ENCODE data around the gene AAK1. TPM values are rescaled to one million over a fixed set of nuclear protein-coding genes. Genes with fewer than 3 reads are reported as not detected.
"Not testable (repeated sequence)": the region's sequence is repeated elsewhere in the genome, so short reads cannot be mapped to it uniquely, and the experiment has no call there.

AAK1 gene
- total RNA-seq, 1 donor from 2014 or later, result 20.8 TPM

GRCh38 chr2:69652206-69652605, 8.7 kb upstream of the AAK1 start:
- DNase-seq (ENCODE audit: low spot score), result no peak
- Histone ChIP-seq H4K20me1 (ENCODE audit: low read depth) (no peaks in the 10 kb centered on the region), H3K4me3 (no peak overlapping the region), H3K27me3 (no peaks in the 10 kb centered on the region), H3K27ac (no peak overlapping the region), H3K4me2 (no peak overlapping the region), H3F3A (ENCODE audit: low read depth) (no peaks in the 10 kb centered on the region), H3K9me3 (ENCODE audit: low read depth) (no peaks in the 10 kb centered on the region), H3K36me3 (no peaks in the 10 kb centered on the region), H3K4me1 (no peaks in the 10 kb centered on the region), H3K79me2 (ENCODE audit: low read depth) (no peaks in the 10 kb centered on the region), H2AFZ (replicated peaks) (no peak overlapping the region), H3K9ac (no peak overlapping the region)
- Mint-ChIP-seq H3K9me3 (no peaks in the 10 kb centered on the region), H3K27me3 (ENCODE audit: insufficient read depth, low read depth) (peaks cover 2% of the 10 kb centered on the region), H3K27ac (no peak overlapping the region), H3K36me3 (no peaks in the 10 kb centered on the region), H3K4me1 (no peaks in the 10 kb centered on the region), H3K4me3 (no peak overlapping the region)
- TF ChIP-seq EZH2 (IDR thresholded peaks at IDR 0.05) (no peak), EZH2phosphoT487 (IDR thresholded peaks at IDR 0.05) (no peak), CTCF (IDR thresholded peaks at IDR 0.05) (no peak)

GRCh38 chr2:69647196-69647595, 3.7 kb upstream of the AAK1 start:
- peaks cover 21% of the 10 kb centered on the region for H3F3A ChIP-seq (ENCODE audit: low read depth)
- H3K27ac Mint-ChIP-seq; H3K4me2 ChIP-seq; H3K4me1 ChIP-seq; H3K27me3 ChIP-seq; H2AFZ ChIP-seq (replicated peaks); DNase-seq (ENCODE audit: low spot score); H3K36me3 Mint-ChIP-seq; H3K9me3 ChIP-seq (ENCODE audit: low read depth); H3K9me3 Mint-ChIP-seq; H3K36me3 ChIP-seq; H4K20me1 ChIP-seq (ENCODE audit: low read depth); H3K27ac ChIP-seq; H3K4me3 ChIP-seq; H3K79me2 ChIP-seq (ENCODE audit: low read depth); H3K27me3 Mint-ChIP-seq (ENCODE audit: insufficient read depth, low read depth); H3K9ac ChIP-seq: not testable (repeated sequence)
- peaks cover 14% of the 10 kb centered on the region for H3K4me1 Mint-ChIP-seq
- H3K4me3 Mint-ChIP-seq, result peak overlapping the region; percentile 11

- Histone ChIP-seq H2AFZ (replicated peaks) (no peak overlapping the region), H3K9me3 (ENCODE audit: low read depth) (no peaks in the 10 kb centered on the region), H4K20me1 (ENCODE audit: low read depth) (no peaks in the 10 kb centered on the region), H3K4me1 (peaks cover 13% of the 10 kb centered on the region), H3F3A (ENCODE audit: low read depth) (peaks cover 21% of the 10 kb centered on the region), H3K27me3 (peaks cover 5% of the 10 kb centered on the region), H3K27ac (no peak overlapping the region), H3K79me2 (ENCODE audit: low read depth) (peaks cover 12% of the 10 kb centered on the region), H3K4me2 (no peak overlapping the region), H3K36me3 (no peaks in the 10 kb centered on the region), H3K9ac (no peak overlapping the region), H3K4me3 (no peak overlapping the region)
- no peaks in the 10 kb centered on the region for H3K9me3 Mint-ChIP-seq
- H3K4me3 Mint-ChIP-seq, result peak overlapping the region; percentile 11
- peaks cover 6% of the 10 kb centered on the region for H3K27me3 Mint-ChIP-seq (ENCODE audit: insufficient read depth, low read depth)
- peaks cover 17% of the 10 kb centered on the region for H3K4me1 Mint-ChIP-seq
- DNase-seq (ENCODE audit: low spot score), result no peak
- H3K36me3 Mint-ChIP-seq, result no peaks in the 10 kb centered on the region
- TF ChIP-seq EZH2 (IDR thresholded peaks at IDR 0.05) (no peak), CTCF (IDR thresholded peaks at IDR 0.05) (no peak), EZH2phosphoT487 (IDR thresholded peaks at IDR 0.05) (no peak)
- H3K27ac Mint-ChIP-seq, result no peak overlapping the region
Measured at GRCh38 chr2:69646714-69647113, 3.2 kb upstream of the AAK1 start.

GRCh38 chr2:69645921-69646320, 2.4 kb upstream of the AAK1 start:
- peaks cover 21% of the 10 kb centered on the region for H3F3A ChIP-seq (ENCODE audit: low read depth)
- H4K20me1 ChIP-seq (ENCODE audit: low read depth), result no peaks in the 10 kb centered on the region
- no peak overlapping the region for H3K9ac ChIP-seq
- no peak overlapping the region for H2AFZ ChIP-seq (replicated peaks)
- H3K79me2 ChIP-seq (ENCODE audit: low read depth), result peaks cover 20% of the 10 kb centered on the region
- H3K9me3 Mint-ChIP-seq, result no peaks in the 10 kb centered on the region
- H3K27ac ChIP-seq, result no peak overlapping the region
- no peaks in the 10 kb centered on the region for H3K36me3 ChIP-seq
- no peaks in the 10 kb centered on the region for H3K9me3 ChIP-seq (ENCODE audit: low read depth)
- peak overlapping the region; percentile 14 for H3K4me3 Mint-ChIP-seq
- H3K4me1 Mint-ChIP-seq, result peaks cover 25% of the 10 kb centered on the region
- no peak for DNase-seq (ENCODE audit: low spot score)
- no peak overlapping the region for H3K4me2 ChIP-seq
- H3K36me3 Mint-ChIP-seq, result no peaks in the 10 kb centered on the region
- peaks cover 15% of the 10 kb centered on the region for H3K4me1 ChIP-seq
- TF ChIP-seq EZH2 (IDR thresholded peaks at IDR 0.05), result no peak
- TF ChIP-seq EZH2phosphoT487 (IDR thresholded peaks at IDR 0.05), result no peak
- no peak for TF ChIP-seq CTCF (IDR thresholded peaks at IDR 0.05)
- peaks cover 5% of the 10 kb centered on the region for H3K27me3 ChIP-seq
- H3K27me3 Mint-ChIP-seq (ENCODE audit: insufficient read depth, low read depth), result peaks cover 6% of the 10 kb centered on the region
- no peak overlapping the region for H3K4me3 ChIP-seq
- no peak overlapping the region for H3K27ac Mint-ChIP-seq

All from neural progenitor cell (in vitro differentiated cells).